Measurements from ENCODE around the gene FMO2.

FMO2 gene, protein sequence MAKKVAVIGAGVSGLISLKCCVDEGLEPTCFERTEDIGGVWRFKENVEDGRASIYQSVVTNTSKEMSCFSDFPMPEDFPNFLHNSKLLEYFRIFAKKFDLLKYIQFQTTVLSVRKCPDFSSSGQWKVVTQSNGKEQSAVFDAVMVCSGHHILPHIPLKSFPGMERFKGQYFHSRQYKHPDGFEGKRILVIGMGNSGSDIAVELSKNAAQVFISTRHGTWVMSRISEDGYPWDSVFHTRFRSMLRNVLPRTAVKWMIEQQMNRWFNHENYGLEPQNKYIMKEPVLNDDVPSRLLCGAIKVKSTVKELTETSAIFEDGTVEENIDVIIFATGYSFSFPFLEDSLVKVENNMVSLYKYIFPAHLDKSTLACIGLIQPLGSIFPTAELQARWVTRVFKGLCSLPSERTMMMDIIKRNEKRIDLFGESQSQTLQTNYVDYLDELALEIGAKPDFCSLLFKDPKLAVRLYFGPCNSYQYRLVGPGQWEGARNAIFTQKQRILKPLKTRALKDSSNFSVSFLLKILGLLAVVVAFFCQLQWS

DNA sequence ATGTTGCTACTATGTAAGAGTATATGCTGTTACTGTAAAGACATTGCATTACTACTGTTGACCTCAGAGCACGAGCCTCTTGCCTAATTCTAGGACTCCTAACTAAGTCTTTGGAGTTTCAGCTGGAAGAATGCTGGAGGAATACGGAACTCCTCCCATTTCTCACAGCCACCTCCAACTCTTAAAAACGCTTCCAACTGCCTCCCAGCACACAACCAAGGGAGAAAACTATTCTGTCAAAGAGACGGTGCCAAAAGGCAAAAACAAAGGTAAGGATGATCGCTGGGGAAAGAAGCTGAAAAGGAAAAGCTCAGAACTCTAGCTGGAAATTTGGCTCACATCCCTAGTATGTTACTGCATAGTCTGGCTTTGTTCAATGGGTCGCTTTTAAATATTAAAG lies at the start of gene FMO2:
Gene FMO2 (plus strand): TSS at position 210 of the 400 bp plus-strand sequence. CDS start 414 bp downstream, outside the sequence.
- no peak for DNase-seq (ENCODE audit: low read depth)

DNA sequence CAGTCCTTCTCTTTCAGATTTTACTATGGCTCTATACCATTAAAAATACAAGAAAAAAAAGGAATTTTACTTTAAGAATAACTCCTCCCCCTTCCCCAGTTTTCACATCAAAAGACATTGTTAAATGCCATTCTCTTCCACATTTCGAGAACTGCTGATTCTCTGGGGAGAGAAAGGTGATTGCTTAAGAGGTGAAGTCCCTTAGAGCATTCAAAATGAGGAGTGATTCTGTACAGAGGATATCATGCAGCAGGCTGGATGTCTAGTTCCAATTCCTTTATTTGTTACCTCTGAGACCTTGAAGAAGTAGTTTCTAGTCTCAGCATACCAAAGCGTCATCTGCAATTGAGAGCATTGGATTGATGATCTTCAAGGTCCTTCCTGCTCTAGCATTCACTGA lies 47.5 kb upstream of the FMO2 start:
- DNase-seq (ENCODE audit: low read depth), result no peak

DNA sequence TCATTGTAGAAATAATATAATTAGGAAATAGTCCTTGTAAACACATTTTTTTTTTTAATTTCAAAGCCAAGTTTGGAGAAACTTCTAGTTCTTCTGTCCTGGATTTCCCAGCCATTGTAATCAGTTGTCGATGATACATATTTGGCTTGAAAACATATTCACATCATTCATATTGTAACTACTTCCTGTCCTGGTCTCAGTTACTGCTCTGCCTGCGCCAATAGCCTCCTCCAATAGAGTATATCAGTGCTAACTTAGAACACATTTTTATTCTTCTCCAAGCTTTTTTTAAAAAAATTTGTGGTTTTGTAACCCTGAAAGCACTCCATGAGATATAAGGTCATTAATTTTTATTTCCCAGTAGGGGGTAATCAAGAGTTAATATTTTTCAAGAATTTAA lies 46.1 kb upstream of the FMO2 start:
- DNase-seq (ENCODE audit: low read depth), result no peak

DNA sequence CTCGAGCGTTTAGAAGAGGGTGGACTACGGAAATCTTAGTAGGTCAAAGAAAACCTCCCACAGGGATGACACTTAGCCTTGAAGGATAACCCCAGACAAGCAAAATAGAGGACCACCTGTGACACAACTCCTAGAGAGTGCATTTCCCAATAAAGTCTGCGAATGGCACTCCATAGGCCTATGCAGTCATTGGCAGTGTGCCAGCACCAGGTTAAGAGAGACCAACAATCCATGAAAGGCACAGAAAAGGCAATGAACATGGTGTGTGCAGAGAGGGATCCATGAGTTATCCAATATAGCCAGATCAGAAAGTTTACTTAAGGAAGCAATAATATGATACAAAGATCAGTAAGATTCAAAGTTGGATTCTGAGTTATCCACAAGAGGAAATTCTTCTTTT lies 45.2 kb upstream of the FMO2 start:
- DNase-seq (ENCODE audit: low read depth), result no peak

DNA sequence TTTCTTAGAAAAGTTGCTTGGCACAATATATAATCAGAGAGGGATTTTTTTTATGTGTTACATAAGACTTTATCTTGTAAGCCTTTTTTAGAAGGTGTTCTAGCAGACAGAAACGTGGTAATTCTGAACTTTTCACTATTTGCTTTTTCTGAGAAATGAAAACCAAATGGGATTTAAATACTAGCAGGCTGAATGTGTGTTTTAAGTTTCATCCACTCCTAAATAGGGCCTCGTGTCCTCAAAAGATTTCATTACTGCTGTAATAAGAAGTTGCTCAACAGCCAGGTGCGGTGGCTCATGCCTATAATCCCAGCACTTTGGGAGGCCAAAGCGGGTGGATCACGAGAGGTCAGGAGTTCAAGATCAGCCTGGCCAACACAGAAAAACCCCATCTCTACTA lies 44.7 kb upstream of the FMO2 start:
- DNase-seq (ENCODE audit: low read depth), result no peak

DNA sequence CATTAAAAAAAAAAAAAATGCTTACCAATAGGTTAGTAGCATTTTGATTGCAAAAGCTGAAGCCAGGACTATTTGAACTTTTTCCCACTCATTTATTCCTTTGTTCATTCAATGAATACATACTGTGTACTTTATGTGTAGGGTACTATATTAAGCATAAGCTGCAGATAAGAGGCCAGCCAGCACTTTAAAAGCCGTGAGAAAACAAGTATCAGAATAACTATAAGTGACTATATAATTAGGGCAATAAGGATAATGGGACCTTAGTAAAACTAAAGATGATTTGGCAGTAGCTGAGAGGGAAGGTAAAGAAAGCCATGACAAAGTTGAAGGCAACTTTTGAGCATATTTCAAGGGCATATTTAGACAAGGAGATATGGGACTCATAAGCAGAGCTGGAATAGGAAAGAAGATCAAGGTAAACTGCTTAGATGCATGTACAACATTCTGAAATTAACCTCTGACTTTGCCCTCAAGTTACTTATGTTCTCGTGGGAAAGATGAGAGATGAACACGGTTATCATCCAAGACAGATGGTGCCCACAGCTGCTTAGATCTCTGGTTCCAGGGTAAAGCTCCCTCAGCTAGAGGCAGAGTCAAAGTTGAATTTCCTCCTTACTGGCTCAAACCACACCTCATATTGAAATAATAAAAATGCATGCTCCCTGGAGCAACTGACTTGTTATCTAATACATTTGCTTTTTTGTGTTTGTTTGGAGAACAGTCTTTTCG lies 44.0 kb upstream of the FMO2 start:
- DNase-seq (ENCODE audit: low read depth), result no peak

DNA sequence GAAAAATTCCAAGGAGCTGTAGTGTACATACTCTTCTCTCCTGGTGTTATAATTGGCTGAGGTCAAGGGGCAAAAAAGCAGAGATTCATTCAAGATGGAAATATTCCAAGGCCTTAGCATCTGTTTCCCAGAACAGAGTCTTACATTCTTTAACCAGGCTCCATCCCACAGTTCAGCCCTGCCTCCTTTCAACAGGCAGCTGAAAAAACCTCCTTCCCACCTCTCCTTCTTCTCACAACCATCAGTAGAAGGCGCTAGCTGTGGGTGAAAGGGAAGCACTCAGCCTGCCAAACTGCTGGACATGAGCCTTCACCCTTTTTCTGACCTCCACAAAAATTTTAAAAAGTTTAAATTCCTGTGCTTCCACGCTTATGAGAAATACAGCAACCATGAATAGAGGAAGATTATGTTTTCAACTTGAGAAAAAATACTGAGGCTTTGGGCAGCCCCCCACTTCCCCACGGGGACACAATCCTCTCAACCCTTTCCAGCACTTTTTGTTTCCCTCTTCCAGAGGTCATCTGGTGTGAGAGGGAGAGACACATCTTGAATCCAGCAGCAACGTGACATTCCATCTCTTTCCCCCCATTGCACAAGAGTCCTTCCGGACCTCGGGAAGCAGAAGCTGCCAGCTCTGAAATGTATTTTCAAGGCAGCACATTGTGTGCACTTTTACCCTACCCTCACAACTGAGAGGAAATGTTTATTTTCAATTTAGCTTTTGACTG lies 43.2 kb upstream of the FMO2 start:
- DNase-seq (ENCODE audit: low read depth), result peak; percentile 19

DNA sequence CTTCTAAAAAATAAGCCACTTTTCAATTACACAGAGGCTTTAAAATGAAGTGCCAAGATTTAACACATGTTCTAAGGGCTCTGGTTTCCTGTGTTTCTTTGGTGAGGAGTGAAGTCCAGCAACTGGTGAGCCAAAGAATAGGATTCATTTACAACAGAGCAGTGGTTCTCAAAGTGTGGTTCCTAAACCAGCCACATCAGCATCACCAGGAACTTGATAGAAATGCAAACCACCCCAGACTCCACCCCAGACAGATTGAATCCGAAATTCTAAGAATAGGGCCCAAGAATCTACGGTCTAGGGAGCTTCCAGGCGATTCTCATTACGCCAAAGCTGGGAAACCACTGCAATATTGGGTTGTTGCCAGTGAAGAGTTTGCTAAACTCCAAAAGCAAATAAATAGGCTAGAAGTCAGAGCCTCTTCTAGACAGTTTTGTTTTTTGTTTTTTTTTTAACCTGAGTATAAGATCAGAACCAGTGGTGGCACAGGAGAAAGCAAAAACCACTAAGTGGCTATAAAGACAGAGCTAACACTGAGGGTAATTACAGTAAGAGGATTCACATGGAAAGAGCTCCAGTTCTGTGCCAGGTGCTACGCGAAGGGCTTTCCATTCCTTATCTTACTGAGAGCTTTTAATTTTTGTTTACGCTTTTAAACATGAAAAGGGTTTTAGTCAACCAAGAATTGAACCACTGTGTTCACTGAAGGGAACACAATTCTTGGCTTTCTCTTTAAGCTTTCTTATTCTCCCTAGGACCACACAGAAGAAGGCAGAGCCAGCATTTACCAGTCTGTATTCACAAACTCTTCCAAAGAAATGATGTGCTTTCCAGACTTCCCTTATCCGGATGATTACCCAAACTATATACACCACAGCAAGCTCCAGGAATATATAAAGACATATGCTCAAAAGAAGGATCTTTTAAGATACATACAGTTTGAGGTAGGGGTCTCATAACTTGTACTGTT lies 42.4 kb upstream of the FMO2 start:
- DNase-seq (ENCODE audit: low read depth), result no peak

DNA sequence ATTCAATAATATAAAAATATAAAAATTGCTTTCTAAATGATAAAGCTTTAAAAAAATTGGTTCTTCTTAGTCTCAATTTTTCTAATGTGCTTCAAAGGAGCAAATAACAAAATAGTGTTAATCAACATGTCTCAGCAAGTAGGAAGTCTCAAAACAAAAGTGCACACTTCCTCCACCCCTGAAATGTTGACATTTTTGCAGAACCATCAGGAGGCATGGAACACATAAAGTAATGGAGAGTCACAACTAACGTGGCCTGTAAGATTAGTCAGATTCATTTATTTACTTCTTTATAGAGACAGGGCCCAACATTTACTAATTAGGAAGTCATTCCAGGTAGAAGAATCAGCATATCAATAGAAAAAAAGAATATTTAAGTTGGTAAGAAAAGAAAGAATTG lies 34.9 kb upstream of the FMO2 start:
- DNase-seq (ENCODE audit: low read depth), result no peak

DNA sequence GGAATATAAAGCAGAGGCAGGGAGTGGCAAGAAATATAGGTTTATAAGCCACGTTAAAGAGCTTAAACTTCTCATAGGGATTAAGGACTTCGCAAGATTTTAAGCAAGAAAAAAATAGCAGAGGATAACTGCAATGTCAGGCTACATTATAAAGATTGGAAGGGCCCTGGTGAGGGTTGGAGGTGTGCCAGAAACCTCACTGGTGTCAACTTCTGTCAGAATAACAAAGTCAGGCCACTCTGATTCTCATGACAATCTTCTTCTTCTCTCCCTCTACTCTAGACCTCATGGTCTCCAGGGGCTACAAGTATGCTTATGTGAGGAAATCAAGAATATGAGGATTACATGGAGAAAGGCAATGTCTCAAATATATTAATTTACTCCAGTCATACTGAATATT lies 32.6 kb upstream of the FMO2 start:
- no peak for DNase-seq (ENCODE audit: low read depth)

DNA sequence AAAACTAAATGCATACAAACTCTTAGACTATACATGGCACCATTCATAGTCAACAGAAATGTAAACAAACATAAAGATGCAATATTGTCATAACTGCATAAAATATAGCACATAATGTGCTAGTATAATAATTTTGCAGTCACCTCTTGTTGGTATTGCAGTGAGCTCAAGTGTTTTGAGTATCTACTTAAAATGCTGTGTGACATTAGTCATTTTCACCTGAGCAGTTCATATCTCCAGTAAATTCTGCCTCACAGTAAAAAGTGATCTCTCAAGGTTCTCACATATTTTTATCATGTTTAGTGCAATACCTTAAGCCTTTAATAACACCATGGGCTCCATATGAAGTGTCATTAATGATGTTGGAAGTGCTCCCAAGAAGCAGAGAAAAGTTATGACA lies 29.6 kb upstream of the FMO2 start:
- DNase-seq (ENCODE audit: low read depth), result no peak

DNA sequence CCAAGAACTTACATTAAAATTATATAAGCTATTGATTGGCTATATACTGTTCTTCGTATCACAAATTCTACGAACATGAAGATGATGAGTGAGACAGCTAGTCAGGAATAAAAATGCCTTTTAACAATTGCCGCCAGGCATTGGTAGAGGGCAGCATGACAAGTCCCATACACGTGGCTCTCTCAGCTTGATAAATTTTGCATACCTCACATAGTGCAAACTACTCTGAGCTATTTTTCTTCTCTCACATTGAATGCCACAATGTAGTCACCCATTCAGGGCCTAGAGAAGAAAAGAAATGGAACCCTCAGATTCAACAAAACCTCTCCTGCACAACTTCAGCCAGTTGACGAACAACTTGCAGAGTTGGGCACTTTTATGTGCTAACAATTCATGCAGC lies 27.0 kb upstream of the FMO2 start:
- no peak for DNase-seq (ENCODE audit: low read depth)

DNA sequence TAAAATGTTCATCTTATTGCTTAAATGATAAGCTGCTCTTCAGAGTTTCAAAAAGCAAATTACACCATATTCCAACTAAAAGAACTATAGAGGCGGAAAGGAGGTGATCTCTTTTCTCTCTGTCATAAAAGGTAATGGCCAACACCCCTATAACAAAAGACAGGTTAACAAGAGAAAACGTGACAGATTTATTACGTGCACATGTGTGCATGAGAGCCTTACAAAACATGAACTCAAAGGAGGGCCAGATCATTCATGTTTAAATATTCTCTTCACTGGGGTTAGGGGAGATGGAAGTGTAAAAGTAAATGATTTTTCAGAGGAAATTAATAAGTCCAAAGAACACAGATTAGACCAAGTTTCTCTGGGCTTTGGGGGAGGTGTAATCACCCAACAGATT lies 26.5 kb upstream of the FMO2 start:
- no peak for DNase-seq (ENCODE audit: low read depth)

DNA sequence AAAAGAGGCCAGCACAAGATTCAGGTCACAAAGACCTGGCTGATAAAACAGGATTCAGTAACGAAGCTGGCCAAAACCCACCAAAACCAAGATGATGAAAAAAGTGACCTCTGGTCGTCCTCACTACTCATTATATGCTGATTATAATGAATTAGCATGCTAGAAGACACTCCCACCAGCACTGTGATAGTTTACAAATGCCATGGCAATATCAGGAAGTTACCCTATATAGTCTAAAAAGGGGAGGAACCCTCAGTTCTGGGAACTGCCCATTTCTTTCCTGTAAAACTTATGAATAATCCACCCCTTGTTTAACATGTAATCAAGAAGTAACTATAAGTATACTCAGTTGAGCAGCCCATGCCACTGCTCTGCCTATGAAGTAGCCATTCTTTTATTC lies 26.0 kb upstream of the FMO2 start:
- DNase-seq (ENCODE audit: low read depth), result no peak

DNA sequence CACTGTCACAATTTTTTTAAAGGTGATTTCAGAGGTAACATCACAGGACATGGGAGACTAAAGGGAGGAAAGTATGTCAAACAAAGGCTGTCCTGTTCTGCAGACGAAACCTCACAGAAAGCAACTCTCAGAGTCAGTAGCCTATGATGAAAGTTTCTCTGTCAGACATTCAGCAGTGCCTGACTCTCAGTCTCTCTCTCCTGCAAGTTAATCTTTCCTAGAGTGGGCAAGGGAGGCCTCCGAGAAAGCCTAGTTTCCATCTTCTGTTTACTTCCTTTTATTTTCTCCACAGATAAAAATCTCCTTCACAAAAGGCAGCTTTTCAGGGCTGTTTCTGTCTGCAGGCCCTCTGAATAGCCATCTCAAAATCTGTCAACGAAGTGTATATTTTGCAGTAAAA lies 24.9 kb upstream of the FMO2 start:
- no peak for DNase-seq (ENCODE audit: low read depth)

DNA sequence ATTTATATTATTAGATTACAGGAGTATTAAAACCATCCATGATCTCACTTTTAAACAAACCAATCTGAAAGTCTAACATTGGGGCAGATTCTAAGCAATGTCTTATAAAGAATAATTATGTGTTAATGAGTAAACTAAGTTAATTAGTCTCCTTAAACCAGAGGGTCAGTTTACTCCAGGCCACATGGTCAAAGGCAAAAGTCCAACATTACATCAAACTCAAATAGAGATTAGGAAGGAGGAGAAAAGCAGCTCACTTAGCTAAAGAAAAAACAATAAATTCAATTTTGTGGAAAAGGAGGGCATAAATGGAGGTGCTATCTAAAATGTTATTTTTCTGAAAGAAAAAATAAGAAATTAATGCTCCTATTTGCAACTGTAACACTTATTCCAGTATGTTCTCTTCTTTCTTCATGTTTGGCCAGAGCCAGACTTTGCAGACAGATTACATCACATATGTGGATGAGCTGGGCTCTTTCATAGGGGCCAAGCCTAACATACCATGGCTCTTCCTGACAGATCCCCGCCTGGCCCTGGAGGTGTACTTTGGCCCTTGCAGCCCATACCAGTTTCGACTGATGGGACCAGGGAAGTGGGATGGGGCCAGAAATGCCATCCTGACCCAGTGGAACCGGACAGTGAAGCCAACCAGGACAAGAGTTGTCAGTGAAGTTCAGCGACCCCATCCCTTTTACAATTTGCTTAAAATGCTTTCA lies 24.3 kb upstream of the FMO2 start:
- no peak for DNase-seq (ENCODE audit: low read depth)

DNA sequence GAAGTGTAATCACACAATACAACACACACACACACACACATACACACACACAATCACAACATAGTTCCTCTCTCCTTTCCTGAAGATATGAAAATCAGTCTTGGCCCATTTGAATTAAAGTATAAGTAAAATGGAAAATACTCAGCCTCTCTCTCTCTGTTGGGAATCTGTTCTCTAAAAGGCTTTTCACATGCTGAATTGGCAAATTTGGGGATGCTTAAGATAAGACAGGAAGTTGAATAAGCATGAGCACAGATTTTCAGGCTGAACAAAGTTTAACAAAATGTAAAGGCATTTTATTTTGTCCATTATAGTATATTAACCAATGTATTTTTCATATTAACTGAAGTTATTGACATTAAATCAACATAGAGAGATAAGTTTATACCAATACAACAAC lies 23.7 kb upstream of the FMO2 start:
- DNase-seq (ENCODE audit: low read depth), result no peak

DNA sequence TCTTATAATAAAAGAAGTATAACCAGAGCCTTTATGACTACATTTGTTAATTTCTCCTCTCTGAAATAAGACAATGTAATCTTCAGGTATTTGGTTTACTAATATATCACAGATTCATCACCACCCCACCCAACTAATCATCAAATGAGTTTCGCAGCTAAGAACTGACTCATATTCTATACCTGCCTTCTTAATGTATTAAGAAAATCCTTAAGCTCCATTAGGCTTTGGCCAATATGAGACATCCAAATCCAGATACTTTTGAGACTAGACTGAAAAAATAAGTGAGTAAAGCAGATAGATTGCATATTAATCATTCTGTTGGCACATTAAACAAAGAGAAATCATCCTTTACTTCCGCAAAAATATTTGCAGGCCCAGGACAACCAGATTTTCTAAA lies 18.7 kb upstream of the FMO2 start:
- DNase-seq (ENCODE audit: low read depth), result no peak

DNA sequence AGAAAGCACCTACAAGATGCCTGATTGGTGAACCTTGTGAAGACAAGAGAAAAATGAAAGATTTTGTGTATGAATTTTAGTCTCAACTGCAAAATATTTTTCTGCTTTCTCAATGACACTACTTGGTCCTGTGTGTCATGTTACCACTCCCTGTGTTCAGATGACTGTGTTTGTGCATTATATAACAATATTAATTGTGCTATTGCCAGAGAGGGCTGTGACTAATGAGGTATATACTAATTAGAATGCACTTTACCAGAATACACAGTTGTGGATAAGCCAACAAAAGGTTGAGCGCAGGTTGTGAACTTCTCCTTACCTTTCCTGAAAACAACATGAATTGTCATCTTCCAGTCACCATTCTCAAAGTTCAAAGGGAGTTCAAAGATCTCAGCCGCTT lies 17.3 kb upstream of the FMO2 start:
- DNase-seq (ENCODE audit: low read depth), result no peak

DNA sequence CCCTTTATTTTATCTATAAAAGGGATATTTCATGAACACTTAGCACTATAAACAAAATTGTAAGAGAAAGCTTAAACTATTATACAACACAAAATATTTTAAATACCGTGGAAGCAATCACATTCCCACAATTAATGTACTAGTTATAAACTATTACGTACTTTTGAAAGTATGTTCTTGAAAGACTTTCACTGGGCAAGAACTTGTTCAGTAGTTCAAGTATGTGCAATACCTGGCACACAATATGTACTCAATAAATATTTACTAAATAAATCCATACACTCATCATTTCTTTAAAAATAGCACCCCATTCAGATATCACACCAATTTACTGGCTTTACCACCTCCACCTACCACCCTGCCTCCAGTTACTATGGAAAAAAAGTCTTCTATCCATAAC lies 12.6 kb upstream of the FMO2 start:
- DNase-seq (ENCODE audit: low read depth), result no peak

DNA sequence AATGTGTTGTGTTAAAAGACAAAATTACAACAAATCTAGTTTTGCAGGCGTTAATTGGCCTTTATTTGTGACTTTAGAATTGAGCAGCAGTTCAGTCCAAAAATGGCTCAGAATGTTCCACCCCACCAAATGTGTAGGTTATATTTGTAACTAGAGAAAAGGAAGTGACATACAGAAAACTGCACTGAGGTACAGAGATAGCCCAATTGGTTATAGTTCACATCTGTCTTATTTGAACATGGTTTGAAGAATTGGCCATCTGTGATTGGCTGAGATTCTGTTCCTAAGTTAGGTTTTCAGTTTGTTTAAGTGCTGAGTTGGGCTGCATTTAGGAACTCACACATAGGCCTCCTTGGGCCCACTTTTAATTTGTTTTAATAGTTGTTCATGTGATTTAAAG lies 12.0 kb upstream of the FMO2 start:
- DNase-seq (ENCODE audit: low read depth), result no peak
